GM10248 (cell line): ENCODE results near the gene FKBP15.

Experiments
- CTCF ChIA-PET: fragments of 300-600 bp; sonication (Branson Sonifier 250); formaldehyde crosslinking; extraction: SDS; loops from one replicate; lab custom pipeline; 2021; ENCODE audit warnings: antibody characterized with exemption; lab: Yijun Ruan, JAX
- POLR2A ChIA-PET: fragments of 350-650 bp; sonication (Branson Sonifier 250); formaldehyde crosslinking; extraction: SDS; loops from one replicate; lab custom pipeline; 2020; ENCODE audit warnings: antibody characterized with exemption; lab: Yijun Ruan, JAX
- DNase-seq: peaks from one replicate; pipeline ENCODE4 v3.0.0; 2012; ENCODE audit errors: extremely low spot score
- CTCF ChIP-seq: IDR thresholded peaks from 2 replicates; pipeline ENCODE4 v1.5.1; 2012; ENCODE audit warnings: mild to moderate bottlenecking, low read depth; ENCODE audit errors: extremely low read depth, missing control alignments, control extremely low read depth

The FKBP15 gene

GRCh38 chr9:113173341-113173740 is 47.7 kb downstream of the FKBP15 start:
- no peak for DNase-seq
- no peak for TF ChIP-seq CTCF
- ChIA-PET POLR2A (no interaction called here), CTCF (interaction anchor here (0.8 to 2.4 kb wide), 7 partner anchors 9 to 228 kb away, joined by 3 to 7 read pairs (median 4); partner anchors contain the start of gene ALAD)

- CTCF ChIA-PET = interaction anchor here (1.6 kb wide), 1 partner anchor 8 kb away, joined by 3 read pairs; no protein-coding TSS in a partner anchor
- TF ChIP-seq CTCF = no peak
- DNase-seq = no peak
- POLR2A ChIA-PET = no interaction called here
These were observed 52.3 kb downstream of the FKBP15 start for GRCh38 chr9:113168809-113169208.

GRCh38 chr9:113166039-113166438 is 55.0 kb downstream of the FKBP15 start:
- no peak for DNase-seq
- TF ChIP-seq CTCF = no peak
- ChIA-PET CTCF (interaction anchor here (1.0 kb wide), 1 partner anchor 11 kb away, joined by 3 read pairs; no protein-coding TSS in a partner anchor), POLR2A (no interaction called here)

- no peak for TF ChIP-seq CTCF
- CTCF ChIA-PET = interaction anchor here (1.6 kb wide), 1 partner anchor 9 kb away, joined by 7 read pairs; no protein-coding TSS in a partner anchor
- POLR2A ChIA-PET = no interaction called here
- DNase-seq = no peak
These were observed 56.4 kb downstream of the FKBP15 start for GRCh38 chr9:113164536-113165300.

- CTCF ChIA-PET = interaction anchor here (1.1 to 1.8 kb wide), 5 partner anchors 9 to 51 kb away, joined by 4 to 7 read pairs (median 4); partner anchors contain the start of gene SLC31A2
- DNase-seq = no peak
- TF ChIP-seq CTCF = no peak
- POLR2A ChIA-PET = no interaction called here
These were observed 58.1 kb downstream of the FKBP15 start for GRCh38 chr9:113163001-113163400.

- no peak for DNase-seq
- no peak for TF ChIP-seq CTCF
- CTCF ChIA-PET = interaction anchor here (1.1 to 2.0 kb wide), 3 partner anchors 9 to 29 kb away, joined by 3 to 7 read pairs (median 3); partner anchors contain the start of gene SLC31A2
- POLR2A ChIA-PET = no interaction called here
These were observed 60.5 kb downstream of the FKBP15 start for GRCh38 chr9:113160571-113160970.
